ENCODE measurements around the gene TIMM29. TPM values are rescaled to one million over a fixed set of nuclear protein-coding genes. Genes with fewer than 3 reads are reported as not detected.

TIMM29 gene
- total and polyA plus RNA-seq, 2 of the 13 experiments (the other 11 are each of a cell fraction or from before 2014, with no cell fraction given) = 7.1 to 33.8 TPM

- Histone ChIP-seq H3K4me1 (ENCODE audit: insufficient read depth, low read length) (peaks cover 9% of the 10 kb centered on the region), H3K36me3 (replicated peaks in 1 of 2; ENCODE audit: control insufficient read depth in 1 of 2, insufficient read depth in 2 of 2, low read length in 2 of 2) (peaks cover 29 to 39% of the 10 kb centered on the region in 2 experiments; a peak in 4 of 5 replicates), H4K20me1 (ENCODE audit: insufficient read depth, low read length) (no peaks in the 10 kb centered on the region), H3K9me3 (ENCODE audit: low read length) (no peaks in the 10 kb centered on the region), H2AFZ (ENCODE audit: low read length) (no peak overlapping the region), H3K4me2 (ENCODE audit: low read depth, low read length) (no peak overlapping the region), H3K4me3 (replicated peaks in 1 of 3; ENCODE audit: insufficient read depth in 1 of 3, low read depth in 2 of 3, low read length in 3 of 3) (no peak overlapping the region), H3K9ac (ENCODE audit: insufficient read depth, low read depth, low read length) (no peak overlapping the region), H3K27me3 (ENCODE audit: control insufficient read depth in 1 of 2, insufficient read depth in 2 of 2, low read length in 2 of 2) (no peaks in the 10 kb centered on the region; a peak in 1 of 5 replicates), H3K79me2 (ENCODE audit: insufficient read depth, low read length) (peaks cover 10% of the 10 kb centered on the region), H3K27ac (ENCODE audit: extremely low read length, insufficient read depth, low read length) (no peak overlapping the region)
- no peak for ATAC-seq
- ChIA-PET POLR2A (no interaction called here), CTCF (ENCODE audit: low intra/inter-chr PET ratio, low total read pairs) (no interaction called here)
- no TSS peak for BruUV-seq (replicated peaks)
- in situ Hi-C loops (cut with HindIII; ENCODE audit: extremely low pct_ligation_motif_present, low pct_unique_long_range_greater_than_20kb) = no loop called here
- no peak for DNase-seq (ENCODE audit: low spot score)
- TF ChIP-seq KDM4B (CRISPR knock-in tag; IDR thresholded peaks at IDR 0.05) (no peak), ZSCAN9 (CRISPR knock-in tag; IDR thresholded peaks at IDR 0.05; ENCODE audit: borderline replicate concordance) (no peak), JUNB (CRISPR knock-in tag; IDR thresholded peaks at IDR 0.05; ENCODE audit: borderline replicate concordance) (0 out of 2 replicates have a peak, but pooled peaks have one; percentile 17), POLR2A (IDR thresholded peaks at IDR 0.05; ENCODE audit: insufficient read depth in 1 of 2, low read depth in 2 of 2, low read length in 2 of 2) (peak in 1 of 2 experiments; percentile 37; a peak in 2 of 4 replicates), RBFOX2 (IDR thresholded peaks at IDR 0.05; ENCODE audit: low read depth, low read length) (peak; percentile 61; the same call in 1 of the 2 replicates), AGO2 (optimal IDR thresholded peaks at IDR 0.05; ENCODE audit: low read depth, low read length) (peak; percentile 92), BCL6 (CRISPR knock-in tag; IDR thresholded peaks at IDR 0.05) (no peak), TCF12 (IDR thresholded peaks at IDR 0.05) (no peak), TCF12 (CRISPR knock-in tag; IDR thresholded peaks at IDR 0.05) (no peak)
- TF ChIP-seq, protein P1, sequence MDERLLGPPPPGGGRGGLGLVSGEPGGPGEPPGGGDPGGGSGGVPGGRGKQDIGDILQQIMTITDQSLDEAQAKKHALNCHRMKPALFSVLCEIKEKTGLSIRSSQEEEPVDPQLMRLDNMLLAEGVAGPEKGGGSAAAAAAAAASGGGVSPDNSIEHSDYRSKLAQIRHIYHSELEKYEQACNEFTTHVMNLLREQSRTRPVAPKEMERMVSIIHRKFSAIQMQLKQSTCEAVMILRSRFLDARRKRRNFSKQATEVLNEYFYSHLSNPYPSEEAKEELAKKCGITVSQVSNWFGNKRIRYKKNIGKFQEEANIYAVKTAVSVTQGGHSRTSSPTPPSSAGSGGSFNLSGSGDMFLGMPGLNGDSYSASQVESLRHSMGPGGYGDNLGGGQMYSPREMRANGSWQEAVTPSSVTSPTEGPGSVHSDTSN (CRISPR knock-in tag; IDR thresholded peaks at IDR 0.05) = no peak
- TF ChIP-seq, protein P2, sequence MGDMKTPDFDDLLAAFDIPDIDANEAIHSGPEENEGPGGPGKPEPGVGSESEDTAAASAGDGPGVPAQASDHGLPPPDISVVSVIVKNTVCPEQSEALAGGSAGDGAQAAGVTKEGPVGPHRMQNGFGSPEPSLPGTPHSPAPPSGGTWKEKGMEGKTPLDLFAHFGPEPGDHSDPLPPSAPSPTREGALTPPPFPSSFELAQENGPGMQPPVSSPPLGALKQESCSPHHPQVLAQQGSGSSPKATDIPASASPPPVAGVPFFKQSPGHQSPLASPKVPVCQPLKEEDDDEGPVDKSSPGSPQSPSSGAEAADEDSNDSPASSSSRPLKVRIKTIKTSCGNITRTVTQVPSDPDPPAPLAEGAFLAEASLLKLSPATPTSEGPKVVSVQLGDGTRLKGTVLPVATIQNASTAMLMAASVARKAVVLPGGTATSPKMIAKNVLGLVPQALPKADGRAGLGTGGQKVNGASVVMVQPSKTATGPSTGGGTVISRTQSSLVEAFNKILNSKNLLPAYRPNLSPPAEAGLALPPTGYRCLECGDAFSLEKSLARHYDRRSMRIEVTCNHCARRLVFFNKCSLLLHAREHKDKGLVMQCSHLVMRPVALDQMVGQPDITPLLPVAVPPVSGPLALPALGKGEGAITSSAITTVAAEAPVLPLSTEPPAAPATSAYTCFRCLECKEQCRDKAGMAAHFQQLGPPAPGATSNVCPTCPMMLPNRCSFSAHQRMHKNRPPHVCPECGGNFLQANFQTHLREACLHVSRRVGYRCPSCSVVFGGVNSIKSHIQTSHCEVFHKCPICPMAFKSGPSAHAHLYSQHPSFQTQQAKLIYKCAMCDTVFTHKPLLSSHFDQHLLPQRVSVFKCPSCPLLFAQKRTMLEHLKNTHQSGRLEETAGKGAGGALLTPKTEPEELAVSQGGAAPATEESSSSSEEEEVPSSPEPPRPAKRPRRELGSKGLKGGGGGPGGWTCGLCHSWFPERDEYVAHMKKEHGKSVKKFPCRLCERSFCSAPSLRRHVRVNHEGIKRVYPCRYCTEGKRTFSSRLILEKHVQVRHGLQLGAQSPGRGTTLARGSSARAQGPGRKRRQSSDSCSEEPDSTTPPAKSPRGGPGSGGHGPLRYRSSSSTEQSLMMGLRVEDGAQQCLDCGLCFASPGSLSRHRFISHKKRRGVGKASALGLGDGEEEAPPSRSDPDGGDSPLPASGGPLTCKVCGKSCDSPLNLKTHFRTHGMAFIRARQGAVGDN (CRISPR knock-in tag; IDR thresholded peaks at IDR 0.05) = peak; percentile 19; the same call in 1 of the 2 replicates
- WGBS (ENCODE audit: low lambda C conversion rate) = 96% methylated on average over 19 of the region's 29 CpGs
- FAIRE-seq = no peak
- intact Hi-C loops (cut with micrococcal nuclease; ENCODE audit: unreplicated experiment) = loop anchor here (10.0 kb wide), 1 partner anchor 49 kb away; the partner anchor contains the start of gene CARM1
Observed at GRCh38 chr19:10923260-10924112, 5.1 kb upstream of the TIMM29 start.

Measured in HepG2 (cell line).